Small intestine (tissue), 7 donors: ENCODE measurements around the gene DNAJC12. TPM values are rescaled to one million over a fixed set of nuclear protein-coding genes. Genes with fewer than 3 reads are reported as not detected.

Experiments used
- DNase-seq, 2 donors: peaks; one replicate each; pipeline versions ENCODE4 v3.0.0 to v3.0.0-alpha.2; 2013
- FAIRE-seq: peaks from 2 replicates; lab custom pipeline; 2012; peaks lifted over from hg19 to GRCh38; lab: Jason Lieb, UNC
- H3K27ac ChIP-seq, 3 donors: one replicate each; pipeline ENCODE4 v1.5.1; 2013; ENCODE audit warnings: low read length in 2 of 3, mild to moderate bottlenecking in 2 of 3, control low read depth in 1 of 3, inconsistent platforms in 1 of 3, low read depth in 1 of 3, moderate library complexity in 1 of 3
- H3K27me3 ChIP-seq, 3 donors: one replicate each; pipeline ENCODE4 v1.6.1; 2013; ENCODE audit warnings: low read length in 3 of 3, inconsistent platforms in 1 of 3; ENCODE audit not compliant: control insufficient read depth in 3 of 3, insufficient read depth in 3 of 3
- H3K36me3 ChIP-seq, 3 donors: one replicate each; pipeline ENCODE4 v1.6.1; 2013; ENCODE audit warnings: low read length in 3 of 3, inconsistent platforms in 1 of 3, low read depth in 1 of 3, mild to moderate bottlenecking in 1 of 3, moderate library complexity in 1 of 3; ENCODE audit not compliant: control insufficient read depth in 3 of 3, insufficient read depth in 2 of 3
- H3K4me1 ChIP-seq, 3 donors: one replicate each; pipeline ENCODE4 v1.6.1; 2013; ENCODE audit warnings: low read length in 2 of 3, inconsistent platforms in 1 of 3, low read depth in 1 of 3, mild to moderate bottlenecking in 1 of 3, moderate library complexity in 1 of 3; ENCODE audit not compliant: control insufficient read depth in 3 of 3, insufficient read depth in 2 of 3
- H3K4me3 ChIP-seq, 3 donors: one replicate each; pipeline ENCODE4 v1.5.1; 2013; ENCODE audit warnings: low read length in 3 of 3, control low read depth in 1 of 3, inconsistent platforms in 1 of 3, low read depth in 1 of 3, mild to moderate bottlenecking in 1 of 3, moderate library complexity in 1 of 3
- H3K9me3 ChIP-seq, 2 donors: one replicate each; pipeline ENCODE4 v1.6.1; 2013; ENCODE audit warnings: low read depth in 1 of 2, low read length in 1 of 2; ENCODE audit not compliant: control insufficient read depth in 2 of 2, insufficient read depth in 1 of 2
- WGBS, 3 donors: extraction: QIAGEN DNeasy Blood & Tissue Kit; methylation state at CpG; one replicate each; pipeline ENCODE4 v1.1.7; 2013; 5-methylcytosine and 5-hydroxymethylcytosine counted together
- polyA plus RNA-seq, 4 donors: library from polyadenylated mRNA; stranded (reverse) in 3 of 4; unstranded in 1 of 4; fragments of 200-250 nt in 3 of 4; fragments of 120-200 nt in 1 of 4; gene quantifications; one replicate each; pipeline versions ENCODE4 v1.2.1 to v1.2.3, GENCODE V29; 2013
- donor health status: healthy with polysubstance abuse.
- donor health status: control.
- donor health status: control.
- donor health status: Bipolar disorder and iron deficiency.
- donor health status: healthy.

DNAJC12 gene
- polyA plus RNA-seq, 4 donors, result 4.6 to 7.8 (median 6.7) TPM

DNA sequence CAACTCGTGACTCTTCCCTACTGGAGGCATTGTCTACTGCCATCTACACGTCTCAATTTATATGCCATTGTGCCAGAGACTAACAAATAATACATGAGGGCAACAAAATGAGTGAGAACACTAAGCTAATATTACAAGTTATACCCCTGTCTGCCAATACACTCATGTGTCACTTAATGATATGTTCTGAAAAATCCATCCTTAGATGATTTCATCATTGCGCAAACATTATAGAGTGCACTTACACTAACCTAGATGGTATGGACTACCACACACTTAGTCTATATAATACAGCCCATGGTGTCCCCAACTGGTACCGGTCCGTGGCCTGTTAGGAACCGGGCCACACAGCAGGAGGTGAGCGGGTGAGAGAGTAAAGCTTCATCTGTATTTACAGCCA is 77.7 kb downstream of the DNAJC12 start:
- Histone ChIP-seq H3K36me3 (no peaks in the 10 kb centered on the region), H3K9me3 (no peaks in the 10 kb centered on the region), H3K4me1 (no peaks in the 10 kb centered on the region), H3K27ac (no peak overlapping the region), H3K4me3 (no peak overlapping the region), H3K27me3 (no peaks in the 10 kb centered on the region)
- 91 to 94% (median 93%) methylated on average over 7 of the region's 7 CpGs for WGBS, 3 donors
- no peak for DNase-seq
- no peak for FAIRE-seq

Other genes with a start within 250 kb of the DNAJC12 start
- under 1 TPM in 2 of 4 donors, not detected in 2; 0.24 to 0.38 TPM for gene CTNNA3, start 142.0 kb downstream of the DNAJC12 start, polyA plus RNA-seq
- 10 to 100 TPM in 2 of 4 donors, 1 to 10 TPM in 2; 8.9 to 23.0 (median 10.4) TPM for gene SIRT1, start 46.5 kb upstream of the DNAJC12 start, polyA plus RNA-seq
- gene HERC4, start 237.1 kb upstream of the DNAJC12 start, polyA plus RNA-seq, result 10 to 100 TPM; 13.5 to 40.5 (median 30.7) TPM